ENCODE measurements around the gene HABP4. TPM values are rescaled to one million over a fixed set of nuclear protein-coding genes. Genes with fewer than 3 reads are reported as not detected.

HABP4 gene
- total and polyA plus RNA-seq, 9 of the 15 experiments (the other 6 are each of a cell fraction or from before 2014, with no cell fraction given), result 0.38 to 2.4 (median 1.9) TPM

DNA sequence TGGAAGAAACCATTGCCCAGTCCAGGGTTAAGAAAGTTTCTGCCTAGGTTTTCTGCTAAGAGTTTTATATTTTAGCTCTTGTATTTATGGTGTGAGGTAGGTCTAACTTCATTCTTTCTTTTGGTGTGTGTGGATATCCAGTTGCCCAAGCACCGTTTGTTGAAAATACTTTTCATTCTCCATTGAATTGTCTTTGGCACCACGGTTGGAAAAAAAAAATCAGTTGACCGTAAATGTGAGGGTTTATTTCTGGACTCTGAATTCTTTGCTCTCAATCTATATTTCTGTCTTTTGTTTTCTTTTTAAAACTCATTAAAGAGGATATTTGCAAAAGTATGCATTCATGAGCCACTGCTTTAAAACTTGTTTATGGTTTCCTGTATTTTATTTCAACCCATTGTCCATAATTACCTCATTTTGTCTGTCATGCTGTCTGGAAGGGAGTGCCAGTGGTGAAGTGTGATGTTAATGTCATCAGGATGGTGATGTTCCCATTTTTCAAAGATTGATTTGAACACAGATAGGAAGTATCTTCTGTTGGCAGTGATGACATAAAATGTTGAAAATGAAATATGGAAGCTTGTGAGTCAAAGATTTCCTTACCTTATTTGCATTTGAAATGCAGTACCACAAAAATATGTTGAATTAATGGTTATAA lies 33.9 kb downstream of the HABP4 start:
- POLR2A ChIA-PET, result no interaction called here
- no peak for ATAC-seq
- H3K4me2 ChIP-seq (ENCODE audit: insufficient read depth, low read length), result no peak overlapping the region

More for the DNA sequence above, 33.9 kb downstream of the HABP4 start:
- Histone ChIP-seq H3K9me3 (replicated peaks; ENCODE audit: control insufficient read depth, insufficient read depth, low read depth, low read length) (no peaks in the 10 kb centered on the region), H3K27ac (ENCODE audit: extremely low read depth, low read depth, low read length) (no peak overlapping the region), H4K20me1 (replicated peaks; ENCODE audit: control insufficient read depth, insufficient read depth, low read length) (no peaks in the 10 kb centered on the region), H3K4me1 (replicated peaks in 1 of 2; ENCODE audit: control insufficient read depth in 2 of 2, insufficient read depth in 2 of 2, low read length in 2 of 2) (peaks cover 0 to 3% of the 10 kb centered on the region in 2 experiments; a peak in 2 of 5 replicates), H3K4me3 (no peak overlapping the region), H3K36me3 (ENCODE audit: control insufficient read depth, insufficient read depth, low read length) (no peaks in the 10 kb centered on the region), H3K79me2 (ENCODE audit: control insufficient read depth, insufficient read depth, low read length) (no peaks in the 10 kb centered on the region), H3K9ac (ENCODE audit: insufficient read depth in 1 of 2, low read depth in 2 of 2, low read length in 2 of 2) (no peak overlapping the region), H2AFZ (ENCODE audit: low read depth, low read length) (no peak overlapping the region), H3K9me1 (ENCODE audit: control insufficient read depth, insufficient read depth, low read length) (no peaks in the 10 kb centered on the region), H3K27me3 (ENCODE audit: control insufficient read depth in 2 of 2, insufficient read depth in 2 of 2, low read length in 2 of 2) (no peaks in the 10 kb centered on the region; a peak in 1 of 5 replicates)
- no TSS peak for BruUV-seq (replicated peaks)
- 35% methylated on average over 3 of the region's 3 CpGs for WGBS (ENCODE audit: insufficient coverage, low coverage, missing lambda C conversion rate)
- TF ChIP-seq RBM25 (IDR thresholded peaks at IDR 0.05; ENCODE audit: low read depth, low read length, severe bottlenecking) (no peak), ZNF584 (CRISPR knock-in tag; IDR thresholded peaks at IDR 0.05; ENCODE audit: low read depth) (0 out of 2 replicates have a peak, but pooled peaks have one; percentile 12), MEIS2 (IDR thresholded peaks at IDR 0.05; ENCODE audit: partially characterized antibody) (peak; percentile 34), CHD4 (IDR thresholded peaks at IDR 0.05; ENCODE audit: insufficient read depth, insufficient replicate concordance, low read depth, low read length, poor library complexity, severe bottlenecking) (no peak)
- TF ChIP-seq, protein P1, sequence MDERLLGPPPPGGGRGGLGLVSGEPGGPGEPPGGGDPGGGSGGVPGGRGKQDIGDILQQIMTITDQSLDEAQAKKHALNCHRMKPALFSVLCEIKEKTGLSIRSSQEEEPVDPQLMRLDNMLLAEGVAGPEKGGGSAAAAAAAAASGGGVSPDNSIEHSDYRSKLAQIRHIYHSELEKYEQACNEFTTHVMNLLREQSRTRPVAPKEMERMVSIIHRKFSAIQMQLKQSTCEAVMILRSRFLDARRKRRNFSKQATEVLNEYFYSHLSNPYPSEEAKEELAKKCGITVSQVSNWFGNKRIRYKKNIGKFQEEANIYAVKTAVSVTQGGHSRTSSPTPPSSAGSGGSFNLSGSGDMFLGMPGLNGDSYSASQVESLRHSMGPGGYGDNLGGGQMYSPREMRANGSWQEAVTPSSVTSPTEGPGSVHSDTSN (CRISPR knock-in tag; IDR thresholded peaks at IDR 0.05; ENCODE audit: low read depth), result no peak
- TF ChIP-seq, protein P1 (tag; conservative IDR thresholded peaks at IDR 0.05; ENCODE audit: low read depth), result peak; percentile 42; the same call in 1 of the 2 replicates
- TF ChIP-seq, protein P2, sequence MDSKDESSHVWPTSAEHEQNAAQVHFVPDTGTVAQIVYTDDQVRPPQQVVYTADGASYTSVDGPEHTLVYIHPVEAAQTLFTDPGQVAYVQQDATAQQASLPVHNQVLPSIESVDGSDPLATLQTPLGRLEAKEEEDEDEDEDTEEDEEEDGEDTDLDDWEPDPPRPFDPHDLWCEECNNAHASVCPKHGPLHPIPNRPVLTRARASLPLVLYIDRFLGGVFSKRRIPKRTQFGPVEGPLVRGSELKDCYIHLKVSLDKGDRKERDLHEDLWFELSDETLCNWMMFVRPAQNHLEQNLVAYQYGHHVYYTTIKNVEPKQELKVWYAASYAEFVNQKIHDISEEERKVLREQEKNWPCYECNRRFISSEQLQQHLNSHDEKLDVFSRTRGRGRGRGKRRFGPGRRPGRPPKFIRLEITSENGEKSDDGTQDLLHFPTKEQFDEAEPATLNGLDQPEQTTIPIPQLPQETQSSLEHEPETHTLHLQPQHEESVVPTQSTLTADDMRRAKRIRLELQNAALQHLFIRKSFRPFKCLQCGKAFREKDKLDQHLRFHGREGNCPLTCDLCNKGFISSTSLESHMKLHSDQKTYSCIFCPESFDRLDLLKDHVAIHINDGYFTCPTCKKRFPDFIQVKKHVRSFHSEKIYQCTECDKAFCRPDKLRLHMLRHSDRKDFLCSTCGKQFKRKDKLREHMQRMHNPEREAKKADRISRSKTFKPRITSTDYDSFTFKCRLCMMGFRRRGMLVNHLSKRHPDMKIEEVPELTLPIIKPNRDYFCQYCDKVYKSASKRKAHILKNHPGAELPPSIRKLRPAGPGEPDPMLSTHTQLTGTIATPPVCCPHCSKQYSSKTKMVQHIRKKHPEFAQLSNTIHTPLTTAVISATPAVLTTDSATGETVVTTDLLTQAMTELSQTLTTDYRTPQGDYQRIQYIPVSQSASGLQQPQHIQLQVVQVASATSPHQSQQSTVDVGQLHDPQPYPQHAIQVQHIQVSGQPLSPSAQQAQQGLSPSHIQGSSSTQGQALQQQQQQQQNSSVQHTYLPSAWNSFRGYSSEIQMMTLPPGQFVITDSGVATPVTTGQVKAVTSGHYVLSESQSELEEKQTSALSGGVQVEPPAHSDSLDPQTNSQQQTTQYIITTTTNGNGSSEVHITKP (IDR thresholded peaks at IDR 0.05; ENCODE audit: partially characterized antibody), result peak; percentile 26
- CTCF ChIA-PET (ENCODE audit: low intra/inter-chr PET ratio), result interaction anchor here (0.6 kb wide), 1 partner anchor 678 kb away, joined by 4 read pairs; no protein-coding TSS in a partner anchor
- FAIRE-seq (no peak), DNase-seq (ENCODE audit: extremely low read depth in 1 of 4, low spot score in 3 of 4) (no peak)
- in situ Hi-C loops (cut with MboI), result no loop called here
- intact Hi-C loops (cut with micrococcal nuclease), result no loop called here
